HG03175 (cell line): Measurements from ENCODE around the gene HES4.

ENCODE experiments used
- ATAC-seq: cut with Tn5 transposase; IDR thresholded peaks from one replicate; pipeline ENCODE4 v1.9.1; 2021; ENCODE audit warnings: mild to moderate bottlenecking, moderate library complexity; ENCODE audit not compliant: unreplicated experiment

HES4 gene

GRCh38 chr1:953524-954320, 46.2 kb downstream of the HES4 start:
- ATAC-seq, result no peak

- no peak for ATAC-seq
Measured at GRCh38 chr1:952603-953002, 47.3 kb downstream of the HES4 start.

GRCh38 chr1:952201-952600, 47.7 kb downstream of the HES4 start:
- no peak for ATAC-seq

GRCh38 chr1:951364-951763, 48.5 kb downstream of the HES4 start:
- ATAC-seq, result no peak

- ATAC-seq, result no peak
Measured at GRCh38 chr1:950881-951280, 49.0 kb downstream of the HES4 start.

- no peak for ATAC-seq
Measured at GRCh38 chr1:950268-950667, 49.6 kb downstream of the HES4 start.
